DMS 273 treated with DMSO at 0.1 percent for 48 hours (cell line): ENCODE data around the gene FYN.
A peak's percentile ranks its signal among the peaks of the same experiment; 100 is the strongest.

ENCODE experiments used
- DNase-seq: peaks from one replicate; lab custom pipeline; 2025; lab: John Stamatoyannopoulos, UW

FYN gene

GRCh38 chr6:111769365-111770152 is 103.7 kb downstream of the FYN start:
- no peak for DNase-seq

GRCh38 chr6:111768431-111768770 is 104.9 kb downstream of the FYN start:
- DNase-seq = no peak

- no peak for DNase-seq
Observed at GRCh38 chr6:111767752-111768430, 105.4 kb downstream of the FYN start.

DNA sequence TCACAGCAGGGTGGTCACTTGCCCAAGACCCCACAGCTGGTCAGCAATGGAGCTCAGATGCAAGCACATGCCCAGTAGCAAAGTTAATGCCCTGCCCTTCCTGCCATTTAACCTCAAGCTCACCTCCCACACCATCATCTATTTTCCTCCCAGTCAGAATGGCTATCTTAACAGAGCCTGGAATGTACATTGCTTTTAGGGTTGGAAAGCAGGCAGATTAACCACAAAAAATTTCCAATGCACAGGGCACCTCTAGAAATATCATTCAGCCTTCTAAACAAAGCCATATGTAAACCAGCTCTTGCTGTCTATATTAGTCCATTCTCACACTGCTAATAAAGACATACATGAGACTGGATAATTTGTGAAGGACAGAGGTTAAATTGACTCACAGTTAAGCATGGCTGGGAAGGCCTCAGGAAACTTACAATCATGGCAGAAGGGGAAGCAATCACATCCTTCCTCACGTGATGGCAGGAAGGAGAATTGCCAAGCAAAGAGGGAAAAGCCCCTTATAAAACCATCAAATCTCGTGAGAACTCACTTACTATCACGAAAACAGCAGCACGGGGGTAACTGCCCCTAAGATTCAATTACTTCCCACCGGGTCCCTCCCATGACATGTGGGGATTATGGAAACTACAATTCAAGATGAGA is 106.9 kb downstream of the FYN start:
- no peak for DNase-seq

GRCh38 chr6:111765763-111766162 is 107.5 kb downstream of the FYN start:
- no peak for DNase-seq

DNA sequence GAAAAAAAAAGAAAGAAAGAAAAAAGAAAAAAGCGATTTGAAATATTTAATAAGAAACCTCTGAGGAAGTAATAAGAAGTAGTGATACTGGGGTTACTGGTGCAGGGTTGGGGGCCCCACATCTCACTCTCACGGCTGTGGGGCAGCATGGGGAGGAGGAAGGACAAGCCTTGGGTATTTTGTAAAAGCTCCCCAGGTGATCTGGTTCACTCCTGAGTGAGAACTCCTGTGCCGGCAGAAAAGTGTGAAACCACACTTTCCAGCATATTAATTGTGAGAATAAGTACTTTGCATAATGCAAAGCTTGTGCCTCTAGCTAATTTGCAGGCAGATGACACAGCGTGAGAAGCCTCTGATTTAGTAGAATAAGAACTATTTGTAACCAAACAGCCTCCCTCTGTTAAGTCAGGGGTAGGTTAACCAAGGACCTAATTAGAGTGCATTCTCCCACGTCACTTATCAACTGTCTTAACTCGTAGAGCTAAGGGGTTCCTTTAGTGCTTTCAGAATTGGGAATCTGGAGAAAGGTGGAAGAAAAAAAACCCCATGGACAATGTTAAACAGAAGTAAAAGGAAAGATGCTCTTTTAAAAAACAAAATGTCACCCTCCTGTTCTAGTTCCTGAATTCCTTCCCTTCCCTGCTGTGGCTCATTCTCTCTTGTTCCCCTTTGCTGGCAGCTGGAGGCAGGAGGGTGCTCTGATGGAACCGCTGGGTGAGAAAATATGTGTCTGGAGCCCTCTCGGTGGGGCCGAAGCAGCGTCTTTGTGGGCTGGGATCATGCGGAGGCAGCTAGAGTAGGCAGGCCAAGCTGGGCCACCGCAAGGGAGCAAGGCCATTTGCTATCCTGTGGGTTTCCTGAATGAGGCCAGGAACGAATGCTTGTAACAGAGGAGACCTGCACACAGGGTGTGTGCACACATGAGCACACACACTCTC is 108.7 kb downstream of the FYN start:
- DNase-seq = no peak

- no peak for DNase-seq
Observed at GRCh38 chr6:111763381-111763780, 109.9 kb downstream of the FYN start.

DNA sequence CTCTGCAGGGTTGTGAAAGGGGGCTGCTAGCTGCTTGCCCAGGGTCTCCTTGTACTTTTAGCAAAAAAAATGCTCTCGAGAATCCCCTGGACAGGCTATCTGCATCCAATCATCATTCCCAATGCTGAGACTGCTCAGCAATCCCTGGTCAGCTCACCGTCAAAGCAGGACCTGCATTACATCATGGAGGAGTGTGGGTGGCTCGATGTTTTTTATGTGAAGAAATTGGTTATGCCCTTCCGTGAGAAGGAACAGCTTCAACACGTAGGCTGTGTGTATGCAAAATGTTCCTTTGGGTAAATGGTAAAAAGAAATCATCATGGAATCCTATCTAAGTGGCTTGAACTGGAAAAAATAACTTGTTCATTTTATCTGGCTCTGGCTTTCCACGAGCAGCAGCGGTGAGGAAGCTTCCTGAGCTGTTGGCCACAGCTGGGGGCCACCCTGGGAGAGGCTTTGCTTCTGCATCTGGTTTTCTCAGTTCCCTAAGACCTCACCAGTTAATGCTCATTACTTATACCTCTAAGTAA is 111.4 kb downstream of the FYN start:
- DNase-seq = no peak

DNA sequence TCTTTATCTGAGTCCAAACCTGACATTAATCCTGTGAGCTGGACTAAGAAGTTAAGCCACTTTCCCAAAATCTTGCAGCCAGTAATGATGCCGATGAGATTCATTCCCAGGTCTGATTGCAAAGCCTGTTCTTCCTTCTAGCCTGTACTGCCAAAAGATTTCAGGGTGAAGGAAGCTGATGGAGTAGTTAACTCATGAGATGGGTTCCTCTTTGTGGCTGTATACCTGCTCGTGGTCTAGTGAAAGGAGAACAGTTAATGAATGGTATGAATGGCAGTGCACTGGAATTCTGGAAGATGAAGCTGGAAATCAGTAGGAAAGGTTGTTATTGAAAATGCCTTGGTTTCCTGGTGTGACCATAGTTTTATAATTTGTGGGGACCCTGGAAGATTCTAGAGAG is 112.0 kb downstream of the FYN start:
- no peak for DNase-seq

GRCh38 chr6:111759836-111760785 is 113.1 kb downstream of the FYN start:
- DNase-seq = peak; percentile 60

GRCh38 chr6:111759331-111759835 is 113.9 kb downstream of the FYN start:
- DNase-seq = no peak

GRCh38 chr6:111758608-111759329 is 114.5 kb downstream of the FYN start:
- DNase-seq = no peak

- DNase-seq = no peak
Observed at GRCh38 chr6:111757342-111757741, 115.9 kb downstream of the FYN start.

DNA sequence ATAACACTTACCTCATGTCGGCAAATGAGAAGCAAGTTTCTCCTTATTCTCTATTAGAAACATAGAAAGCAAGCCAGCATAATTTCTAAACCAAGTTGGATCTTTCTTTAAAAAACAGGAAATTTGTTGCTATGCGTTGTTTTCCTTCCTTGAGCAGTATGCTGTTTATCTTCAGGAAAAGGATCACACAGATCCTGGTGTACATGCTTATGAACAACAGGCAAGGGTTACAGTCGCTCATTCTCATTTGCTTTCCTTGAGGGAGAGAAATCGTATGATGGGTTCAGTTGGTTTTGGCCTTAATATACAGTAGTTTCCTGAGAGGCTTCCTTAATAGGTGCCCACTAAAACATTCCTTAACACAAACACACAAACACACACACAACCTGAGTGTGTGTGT is 118.8 kb downstream of the FYN start:
- no peak for DNase-seq

DNA sequence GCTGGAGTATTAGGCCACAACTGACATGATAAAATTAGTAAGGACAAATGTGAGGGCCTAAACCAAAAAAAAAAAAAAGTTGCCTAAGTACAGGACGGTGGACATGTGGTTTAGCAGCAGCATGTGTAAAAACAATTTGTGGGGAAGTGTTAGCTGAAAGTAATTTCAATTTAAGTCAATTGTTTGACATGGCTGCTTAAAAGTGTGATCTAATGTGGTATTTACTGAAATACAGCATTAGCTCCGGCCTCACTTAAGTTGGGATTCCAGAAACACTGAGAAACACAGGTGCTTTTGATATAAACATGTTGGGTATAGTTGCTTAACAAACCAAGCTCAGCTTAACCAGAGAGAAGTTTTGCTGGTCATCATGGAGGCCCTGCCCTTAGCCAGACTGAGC is 119.7 kb downstream of the FYN start:
- DNase-seq = no peak

GRCh38 chr6:111752476-111752875 is 120.8 kb downstream of the FYN start:
- no peak for DNase-seq

- no peak for DNase-seq
Observed at GRCh38 chr6:111750753-111751673, 122.2 kb downstream of the FYN start.

DNA sequence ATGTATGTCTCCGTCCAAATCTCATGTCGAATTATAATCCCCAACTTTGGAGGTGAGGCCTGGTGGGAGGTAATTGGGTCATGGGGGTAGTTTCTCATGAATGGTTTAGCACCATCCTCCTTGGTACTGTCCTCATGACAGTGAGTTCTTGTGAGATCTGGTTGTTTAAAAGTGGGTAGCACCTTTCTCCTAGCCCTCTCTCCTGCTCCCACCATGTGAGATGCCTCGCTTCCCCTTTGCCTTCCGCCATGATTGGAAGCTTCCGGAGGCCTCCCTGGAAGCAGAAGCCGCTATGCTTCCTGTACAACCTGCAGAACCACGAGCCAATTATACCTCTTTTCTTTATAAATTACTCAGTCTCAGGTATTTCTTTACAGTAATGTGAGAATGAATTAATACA is 123.1 kb downstream of the FYN start:
- DNase-seq = no peak

- no peak for DNase-seq
Observed at GRCh38 chr6:111748231-111748647, 125.0 kb downstream of the FYN start.
